SK-N-MC (cell line): ENCODE measurements around the gene MCM9.

ENCODE experiments used
- EZH2 ChIP-seq: fragments of 200-600 bp; sonication (generic); IDR thresholded peaks from one replicate; pipeline ENCODE4 v1.6.1; 2017; ENCODE audit warnings: antibody characterized with exemption
- FOXP2 ChIP-seq: optimal IDR thresholded peaks from 2 replicates; pipeline ENCODE3; 2011; ENCODE audit warnings: mild to moderate bottlenecking, moderate library complexity; ENCODE audit not compliant: insufficient read depth; ENCODE audit errors: extremely low read length, control extremely low read depth
- POLR2AphosphoS5 ChIP-seq: IDR thresholded peaks from 2 replicates; pipeline ENCODE4 v1.6.1; 2012; ENCODE audit warnings: mild to moderate bottlenecking, low read depth, low read length, borderline replicate concordance

GRCh38 chr6:118782651-118783050, 152.3 kb downstream of the MCM9 start:
- TF ChIP-seq EZH2 (no peak), POLR2AphosphoS5 (no peak), FOXP2 (no peak)
